Kidney (tissue), 14 donors: Measurements from ENCODE around the gene SAT1. TPM values are rescaled to one million over a fixed set of nuclear protein-coding genes. Genes with fewer than 3 reads are reported as not detected.

Experiments
- DNase-seq, 5 donors: peaks; one replicate each; pipeline ENCODE4 v3.0.0-alpha.2; 2013 to 2020
- FAIRE-seq: peaks from 2 replicates; lab custom pipeline; 2012; peaks lifted over from hg19 to GRCh38; lab: Jason Lieb, UNC
- H3K27ac ChIP-seq, 2 donors: one replicate each; pipeline ENCODE4 v1.7.0; 2013; ENCODE audit warnings: low read depth in 2 of 2, low read length in 2 of 2, inconsistent platforms in 1 of 2
- H3K27me3 ChIP-seq: one replicate; pipeline ENCODE4 v1.7.1; 2013; ENCODE audit warnings: low read length, inconsistent platforms; ENCODE audit not compliant: control insufficient read depth, insufficient read depth
- H3K36me3 ChIP-seq, 3 donors: one replicate each; pipeline versions ENCODE4 v1.7.0 to v1.7.1; 2013; ENCODE audit warnings: low read length in 3 of 3, control low read depth in 1 of 3, inconsistent platforms in 1 of 3; ENCODE audit not compliant: insufficient read depth in 3 of 3, control insufficient read depth in 2 of 3
- H3K4me1 ChIP-seq, 3 donors: one replicate each; pipeline versions ENCODE4 v1.7.0 to v1.7.1; 2013; ENCODE audit warnings: low read length in 3 of 3, inconsistent platforms in 1 of 3, low read depth in 1 of 3; ENCODE audit not compliant: control insufficient read depth in 2 of 3, insufficient read depth in 2 of 3
- H3K4me3 ChIP-seq, 3 donors: one replicate each; pipeline versions ENCODE4 v1.7.0 to v1.8.1; 2013; ENCODE audit warnings: low read length in 3 of 3, control low read depth in 1 of 3, inconsistent platforms in 1 of 3
- H3K9ac ChIP-seq, 3 donors: one replicate each; pipeline versions ENCODE4 v1.7.0 to v1.7.1; 2013; ENCODE audit warnings: low read length in 3 of 3, control low read depth in 1 of 3, inconsistent platforms in 1 of 3
- H3K9me3 ChIP-seq, 3 donors: one replicate each; pipeline versions ENCODE4 v1.7.0 to v1.7.1; 2013; ENCODE audit warnings: low read length in 3 of 3, control low read depth in 1 of 3, inconsistent platforms in 1 of 3; ENCODE audit not compliant: control insufficient read depth in 2 of 3, insufficient read depth in 1 of 3
- CTCF ChIP-seq: IDR thresholded peaks from 3 replicates; pipeline ENCODE4 v1.5.1; 2012; ENCODE audit warnings: mild to moderate bottlenecking, moderate library complexity, borderline replicate concordance; ENCODE audit not compliant: insufficient read depth; ENCODE audit errors: extremely low read depth
- intact Hi-C: fragments of 100-400 bp; cut with DNase I; formaldehyde crosslinking; loops from one replicate; pipeline ENCODE4 v1.11.1; 2022
- polyA plus RNA-seq: library from polyadenylated mRNA; stranded (reverse); fragments of 350-450 nt; fragmentation: Illumina TruSeq; extraction: RNeasy Lipid Tissue Mini Kit (QIAGEN cat#74804); gene quantifications from one replicate; pipeline ENCODE4 v1.2.3, GENCODE V29; 2014; ENCODE audit warnings: low read depth, low replicate concordance; ENCODE audit not compliant: insufficient read depth
- total RNA-seq: library from RNA; stranded (reverse); fragmentation: NEBNext Ultra II Directional; extraction: Animal tissue kit (Norgen Biotek cat#: 25700); gene quantifications from one replicate; pipeline ENCODE4 v1.2.1, GENCODE V29; 2021
- donor health status: control.
- donor health status: control.
- donor health status: control.
- donor health status: control.
- donor health status: control.
- donor health status: DM: yes; HTN: yes; CAD: no.
- donor health status: Normal renal cell carcinoma (clear cell type).

The SAT1 gene
- total and polyA plus RNA-seq, 2 donors from 2014 or later: 417 to 574 TPM

- DNase-seq (no peak), FAIRE-seq (no peak)
- no peak overlapping the region for H3K27ac ChIP-seq
- intact Hi-C loops: no loop called here
- H3K4me1 ChIP-seq: peaks cover 0 to 4% (median 0%) of the 10 kb centered on the region in 3 donors
- no peak for TF ChIP-seq CTCF
- no peak overlapping the region for H3K9ac ChIP-seq
- no peaks in the 10 kb centered on the region for H3K9me3 ChIP-seq
- no peaks in the 10 kb centered on the region for H3K27me3 ChIP-seq
- no peaks in the 10 kb centered on the region for H3K36me3 ChIP-seq
- H3K4me3 ChIP-seq: no peak overlapping the region
Observed at GRCh38 chrX:23776363-23776762, 6.6 kb upstream of the SAT1 start.

GRCh38 chrX:23779025-23779424 lies 3.9 kb upstream of the SAT1 start:
- Histone ChIP-seq H3K9me3 (no peaks in the 10 kb centered on the region), H3K27me3 (no peaks in the 10 kb centered on the region), H3K9ac (no peak overlapping the region), H3K4me3 (no peak overlapping the region), H3K27ac (no peak overlapping the region), H3K4me1 (no peaks in the 10 kb centered on the region), H3K36me3 (peaks cover 0 to 1% (median 0%) of the 10 kb centered on the region in 3 donors)
- DNase-seq (no peak), FAIRE-seq (no peak)
- intact Hi-C loops: no loop called here
- no peak for TF ChIP-seq CTCF

GRCh38 chrX:23782455-23782854 lies 518 bp upstream of the SAT1 start:
- intact Hi-C loops: loop anchor here (10.0 kb wide), 1 partner anchor 122 kb away; the partner anchor contains the start of genes APOO and CXorf58
- no peaks in the 10 kb centered on the region for H3K27me3 ChIP-seq
- H3K9me3 ChIP-seq: no peaks in the 10 kb centered on the region
- H3K4me3 ChIP-seq: peak overlapping the region; percentile 16 to 56 (median 54)
- TF ChIP-seq CTCF: no peak
- no peak for DNase-seq
- H3K9ac ChIP-seq: peak overlapping the region in 1 of 3 donors; percentile 46
- peaks cover 0 to 20% (median 2%) of the 10 kb centered on the region in 3 donors for H3K36me3 ChIP-seq
- H3K4me1 ChIP-seq: no peaks in the 10 kb centered on the region
- H3K27ac ChIP-seq: peak overlapping the region; percentile 43 to 80
- no peak for FAIRE-seq
